ENCODE results near the gene DNAJB14.

DNA sequence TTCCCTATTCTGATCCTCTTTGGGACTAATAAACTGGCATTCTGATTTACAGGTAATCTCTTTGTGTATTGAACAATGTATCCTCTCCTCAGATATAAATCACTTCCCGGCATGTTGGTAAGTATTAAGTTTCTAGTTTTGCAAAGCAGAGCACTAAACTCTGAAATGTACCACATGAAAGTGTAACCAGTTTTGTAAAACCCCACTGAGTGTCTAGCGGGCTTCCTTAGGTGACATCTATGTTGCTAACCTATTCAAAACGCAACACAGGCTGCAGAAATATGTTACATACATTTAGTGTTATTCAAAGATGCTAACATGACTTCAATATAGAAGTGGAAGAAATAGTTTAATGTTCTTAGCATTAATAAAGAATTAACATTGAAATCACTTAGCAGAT lies 25.2 kb downstream of the DNAJB14 start:
- TF ChIP-seq YY1 (IDR thresholded peaks at IDR 0.05; ENCODE audit: extremely low read depth, insufficient replicate concordance, low read depth, low read length) = no peak
- TF ChIP-seq, protein P1, sequence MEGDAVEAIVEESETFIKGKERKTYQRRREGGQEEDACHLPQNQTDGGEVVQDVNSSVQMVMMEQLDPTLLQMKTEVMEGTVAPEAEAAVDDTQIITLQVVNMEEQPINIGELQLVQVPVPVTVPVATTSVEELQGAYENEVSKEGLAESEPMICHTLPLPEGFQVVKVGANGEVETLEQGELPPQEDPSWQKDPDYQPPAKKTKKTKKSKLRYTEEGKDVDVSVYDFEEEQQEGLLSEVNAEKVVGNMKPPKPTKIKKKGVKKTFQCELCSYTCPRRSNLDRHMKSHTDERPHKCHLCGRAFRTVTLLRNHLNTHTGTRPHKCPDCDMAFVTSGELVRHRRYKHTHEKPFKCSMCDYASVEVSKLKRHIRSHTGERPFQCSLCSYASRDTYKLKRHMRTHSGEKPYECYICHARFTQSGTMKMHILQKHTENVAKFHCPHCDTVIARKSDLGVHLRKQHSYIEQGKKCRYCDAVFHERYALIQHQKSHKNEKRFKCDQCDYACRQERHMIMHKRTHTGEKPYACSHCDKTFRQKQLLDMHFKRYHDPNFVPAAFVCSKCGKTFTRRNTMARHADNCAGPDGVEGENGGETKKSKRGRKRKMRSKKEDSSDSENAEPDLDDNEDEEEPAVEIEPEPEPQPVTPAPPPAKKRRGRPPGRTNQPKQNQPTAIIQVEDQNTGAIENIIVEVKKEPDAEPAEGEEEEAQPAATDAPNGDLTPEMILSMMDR (IDR thresholded peaks at IDR 0.05 in 2 of 3, conservative IDR thresholded peaks at IDR 0.05 in 1 of 3; ENCODE audit: borderline replicate concordance in 1 of 3, insufficient read depth in 1 of 3, low read depth in 2 of 3, low read length in 2 of 3) = no peak
- TF ChIP-seq EZH2 (IDR thresholded peaks at IDR 0.05) = no peak
- TF ChIP-seq EZH2phosphoT487 (IDR thresholded peaks at IDR 0.05; ENCODE audit: borderline replicate concordance) = no peak
- TF ChIP-seq FOSL1 (IDR thresholded peaks at IDR 0.05; ENCODE audit: low read depth) = no peak
- no peak for TF ChIP-seq TCF7L2 (IDR thresholded peaks at IDR 0.05; ENCODE audit: borderline replicate concordance, extremely low read depth, insufficient read depth, insufficient read length)
- TF ChIP-seq, protein P2, sequence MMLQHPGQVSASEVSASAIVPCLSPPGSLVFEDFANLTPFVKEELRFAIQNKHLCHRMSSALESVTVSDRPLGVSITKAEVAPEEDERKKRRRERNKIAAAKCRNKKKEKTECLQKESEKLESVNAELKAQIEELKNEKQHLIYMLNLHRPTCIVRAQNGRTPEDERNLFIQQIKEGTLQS (IDR thresholded peaks at IDR 0.05) = no peak

Data from HCT116 (cell line).